IMR-90 (cell line): ENCODE data around the gene SPP2. TPM values are rescaled to one million over a fixed set of nuclear protein-coding genes. Genes with fewer than 3 reads are reported as not detected.

Experiments used
- ATAC-seq: fragments of 200-7000 bp; cut with Tn5 transposase; 2 replicates; pipeline ENCODE4 v1.9.1; 2020; ENCODE audit warnings: low read depth, mild to moderate bottlenecking, moderate library complexity
- BruUV-seq: library from RNA; stranded (reverse); fragments of 400-500 nt; replicated peaks from 2 replicates; lab custom pipeline; 2021; lab: Mats Ljungman, UMichigan
- CTCF ChIA-PET: fragments of 300-600 bp; formaldehyde crosslinking; extraction: SDS; loops from one replicate; lab custom pipeline; 2021; ENCODE audit warnings: antibody characterized with exemption; lab: Yijun Ruan, JAX
- POLR2A ChIA-PET: fragments of 300-600 bp; sonication (Branson Sonifier 250); formaldehyde crosslinking; loops from one replicate; lab custom pipeline; 2022; ENCODE audit warnings: antibody characterized with exemption; ENCODE audit not compliant: unreplicated experiment; lab: Charles Lee
- DNase-seq: peaks from one replicate; pipeline ENCODE4 v3.0.0; 2013
- H2AFZ ChIP-seq: replicated peaks from 2 replicates; pipeline ENCODE3; 2013; ENCODE audit warnings: low read length, mild to moderate bottlenecking; ENCODE audit not compliant: poor library complexity
- H2AK5ac ChIP-seq: 2 replicates; pipeline ENCODE4 v1.6.1; 2013; ENCODE audit warnings: low read depth, low read length, inconsistent platforms
- H2AK9ac ChIP-seq: replicated peaks from 2 replicates; pipeline ENCODE3; 2013; ENCODE audit warnings: mild to moderate bottlenecking, low read depth, low read length, moderate library complexity; ENCODE audit not compliant: poor library complexity
- H2BK120ac ChIP-seq: 2 replicates; pipeline ENCODE4 v1.6.1; 2013; ENCODE audit warnings: low read depth, low read length, inconsistent platforms
- H2BK15ac ChIP-seq: 3 replicates; pipeline ENCODE4 v1.6.1; 2013; ENCODE audit warnings: low read depth, low read length, inconsistent platforms
- H2BK20ac ChIP-seq: 2 replicates; pipeline ENCODE4 v1.6.1; 2013; ENCODE audit warnings: low read depth, mild to moderate bottlenecking, inconsistent platforms, low read length, moderate library complexity
- H2BK5ac ChIP-seq: 2 replicates; pipeline ENCODE4 v1.6.1; 2013; ENCODE audit warnings: mild to moderate bottlenecking, low read depth, low read length, inconsistent platforms; ENCODE audit not compliant: poor library complexity, severe bottlenecking
- H3K14ac ChIP-seq: replicated peaks from 2 replicates; pipeline ENCODE4 v1.6.1; 2013; ENCODE audit warnings: low read depth, low read length, inconsistent platforms
- H3K18ac ChIP-seq: 2 replicates; pipeline ENCODE4 v1.6.1; 2013; ENCODE audit warnings: low read depth, low read length, control low read depth
- H3K23ac ChIP-seq: 2 replicates; pipeline ENCODE4 v1.6.1; 2013; ENCODE audit warnings: low read depth, low read length, inconsistent platforms
- H3K27ac ChIP-seq: 2 replicates; pipeline ENCODE4 v1.5.1; 2013; ENCODE audit warnings: mild to moderate bottlenecking, control low read depth, low read length; ENCODE audit not compliant: insufficient read depth
- H3K27me3 ChIP-seq: 2 replicates; pipeline ENCODE4 v1.6.1; 2013; ENCODE audit warnings: low read length; ENCODE audit not compliant: control insufficient read depth, insufficient read depth
- H3K36me3 ChIP-seq: 2 replicates; pipeline ENCODE4 v1.6.1; 2013; ENCODE audit warnings: low read length, mixed read lengths; ENCODE audit not compliant: control insufficient read depth, insufficient read depth
- H3K4ac ChIP-seq: 2 replicates; pipeline ENCODE4 v1.6.1; 2013; ENCODE audit warnings: low read depth, low read length, inconsistent platforms
- H3K4me1 ChIP-seq: 2 replicates; pipeline ENCODE4 v1.6.1; 2013; ENCODE audit warnings: low read length, mixed read lengths; ENCODE audit not compliant: control insufficient read depth, insufficient read depth
- H3K4me2 ChIP-seq: 2 replicates; pipeline ENCODE4 v1.6.1; 2013; ENCODE audit warnings: low read depth, mild to moderate bottlenecking, control low read depth, low read length, moderate library complexity
- H3K4me3 ChIP-seq: 2 replicates; pipeline ENCODE4 v1.5.1; 2013; ENCODE audit warnings: low read depth, mild to moderate bottlenecking, control low read depth, low read length, moderate library complexity; ENCODE audit not compliant: insufficient read depth
- H3K56ac ChIP-seq: 2 replicates; pipeline ENCODE4 v1.6.1; 2013; ENCODE audit warnings: low read length, inconsistent platforms; ENCODE audit not compliant: insufficient read depth; ENCODE audit errors: extremely low read depth
- H3K79me1 ChIP-seq, 2 experiments: 2 replicates each; pipeline ENCODE4 v1.6.1; 2013; ENCODE audit warnings: low read length in 2 of 2, inconsistent platforms in 1 of 2, low read depth in 1 of 2
- H3K9ac ChIP-seq: 2 replicates; pipeline ENCODE4 v1.6.1; 2013; ENCODE audit warnings: low read depth, low read length, control low read depth
- H3K9me1 ChIP-seq: 2 replicates; pipeline ENCODE4 v1.6.1; 2013; ENCODE audit warnings: low read length, inconsistent platforms; ENCODE audit not compliant: insufficient read depth
- H3K9me3 ChIP-seq: 2 replicates; pipeline ENCODE4 v1.6.1; 2013; ENCODE audit warnings: low read length; ENCODE audit not compliant: control insufficient read depth, insufficient read depth
- H4K20me1 ChIP-seq: 2 replicates; pipeline ENCODE4 v1.6.1; 2013; ENCODE audit warnings: low read length, inconsistent platforms; ENCODE audit not compliant: insufficient read depth
- H4K5ac ChIP-seq: 2 replicates; pipeline ENCODE4 v1.6.1; 2013; ENCODE audit warnings: mild to moderate bottlenecking, low read depth, low read length, control low read depth
- H4K8ac ChIP-seq, 2 experiments: 2 replicates each; pipeline ENCODE4 v1.6.1; 2013; ENCODE audit warnings: low read depth in 2 of 2, low read length in 2 of 2, control low read depth in 1 of 2, inconsistent platforms in 1 of 2
- H4K91ac ChIP-seq: 2 replicates; pipeline ENCODE4 v1.6.1; 2013; ENCODE audit warnings: low read depth, low read length, inconsistent platforms; ENCODE audit not compliant: insufficient read depth
- FOS ChIP-seq: fragments of 150-350 bp; IDR thresholded peaks from 2 replicates; pipeline ENCODE4 v1.6.1; 2016; ENCODE audit warnings: low read depth, low read length
- RCOR1 ChIP-seq: IDR thresholded peaks from 2 replicates; pipeline ENCODE4 v1.6.1; 2012; ENCODE audit warnings: mild to moderate bottlenecking, low read length, improper control_type of control experiment; ENCODE audit not compliant: insufficient replicate concordance
- WGBS, 2 experiments: methylation state at CpG; one replicate each; pipeline versions ENCODE4 v1.1.5 to v1.1.7; 2013; ENCODE audit warnings: missing lambda C conversion rate in 2 of 2; ENCODE audit not compliant: insufficient read length in 1 of 2; ENCODE audit errors: extremely low coverage in 2 of 2; 5-methylcytosine and 5-hydroxymethylcytosine counted together
- dilution Hi-C: fragments of 300-500 bp; cut with HindIII; formaldehyde crosslinking; loops from one replicate; pipeline ENCODE4 v1.14.3; 2018; ENCODE audit warnings: low sequenced_read_pairs; ENCODE audit not compliant: unreplicated experiment
- in situ Hi-C: fragments of 300-500 bp; cut with MboI; formaldehyde crosslinking; loops from 3 replicates; pipeline ENCODE4 v1.14.3; 2019; ENCODE audit warnings: low sequenced_read_pairs, inconsistent platforms, mixed read lengths
- intact Hi-C: fragments of 100-400 bp; cut with micrococcal nuclease; formaldehyde crosslinking; loops from 2 replicates; pipeline ENCODE4 v1.10.0; 2022
- polyA plus RNA-seq, 3 experiments: library from polyadenylated mRNA; depleted of rRNA; stranded (reverse); fragments of >200 nt; gene quantifications; 2 replicates each; pipeline ENCODE4 v1.2.3, GENCODE V29; 2012; ENCODE audit warnings: low replicate concordance in 1 of 3
- total RNA-seq: library from RNA; depleted of rRNA; stranded (reverse); fragments of >200 nt; gene quantifications from 2 replicates; pipeline ENCODE4 v1.2.3, GENCODE V29; 2012

Gene SPP2
- total and polyA plus RNA-seq, 2 of the 4 experiments (the other 2 are of a cell fraction), result not detected

DNA sequence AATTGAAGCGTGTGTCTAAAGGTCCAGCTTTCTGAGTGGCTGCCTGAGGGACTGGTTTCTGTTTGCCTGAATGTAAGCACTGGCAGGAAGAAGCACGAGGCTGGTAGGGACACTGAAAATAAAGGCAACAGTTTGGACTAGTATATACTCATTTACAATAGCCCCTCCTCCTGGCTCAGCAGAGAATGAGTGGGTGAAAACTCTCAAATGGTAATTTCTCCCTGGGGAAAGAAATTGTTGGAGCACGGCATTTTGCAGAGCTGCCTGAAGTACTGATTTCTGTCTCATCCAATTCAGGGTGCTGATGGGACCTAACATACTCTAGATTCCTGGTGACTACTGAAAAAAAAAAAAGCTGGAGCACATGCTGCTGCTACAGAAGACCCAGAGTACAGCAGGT is 17.3 kb upstream of the SPP2 start:
- TF ChIP-seq RCOR1 (no peak), FOS (no peak)
- no peak overlapping the region for H3K56ac ChIP-seq
- no peaks in the 10 kb centered on the region for H3K9me1 ChIP-seq
- H3K36me3 ChIP-seq, result no peaks in the 10 kb centered on the region
- H3K9me3 ChIP-seq, result peaks cover 4% of the 10 kb centered on the region
- dilution Hi-C loops, result no loop called here
- H4K91ac ChIP-seq, result no peak overlapping the region
- H3K9ac ChIP-seq, result no peak overlapping the region
- no peak overlapping the region for H3K23ac ChIP-seq
- ChIA-PET CTCF (no interaction called here), POLR2A (no interaction called here)
- peak overlapping the region; percentile 48 for H3K4ac ChIP-seq
- H2BK120ac ChIP-seq, result peak overlapping the region; percentile 66; the same call in 1 of the 2 replicates
- no TSS peak for BruUV-seq
- H3K14ac ChIP-seq, result no peak overlapping the region
- no CpG with 5 or more reads among the region's 3 CpGs for WGBS, 2 experiments
- intact Hi-C loops, result no loop called here
- no peak overlapping the region for H3K4me3 ChIP-seq
- H3K4me1 ChIP-seq, result peaks cover 6% of the 10 kb centered on the region
- in situ Hi-C loops, result no loop called here
- DNase-seq (peak; percentile 12), ATAC-seq (peak; percentile 18; the same call in 1 of the 2 replicates)
- H3K79me1 ChIP-seq, result no peaks in the 10 kb centered on the region
- H4K8ac ChIP-seq, result peak overlapping the region in 1 of 2 experiments; percentile 28; a peak in 1 of 4 replicates
- no peak overlapping the region for H2AK9ac ChIP-seq
- no peak overlapping the region for H3K27ac ChIP-seq
- no peak overlapping the region for H3K4me2 ChIP-seq
- no peak overlapping the region for H3K18ac ChIP-seq
- no peak overlapping the region for H2BK5ac ChIP-seq
- H4K20me1 ChIP-seq, result no peaks in the 10 kb centered on the region; the same call in 1 of the 2 replicates
- peak overlapping the region; percentile 29 for H2AK5ac ChIP-seq
- no peak overlapping the region for H2AFZ ChIP-seq
- H2BK15ac ChIP-seq, result 0 out of 3 replicates have a peak overlapping the region, but pooled peaks have one; percentile 11
- H3K27me3 ChIP-seq, result peaks cover 2% of the 10 kb centered on the region; the same call in 1 of the 2 replicates
- no peak overlapping the region for H2BK20ac ChIP-seq
- no peak overlapping the region for H4K5ac ChIP-seq
